ENCODE data around the gene RTN3.

Gene RTN3

GRCh38 chr11:63705526-63705925, 24.2 kb downstream of the RTN3 start:
- no peak overlapping the region for H3K9ac ChIP-seq (ENCODE audit: low read depth, low read length)
- TF ChIP-seq, protein P1, sequence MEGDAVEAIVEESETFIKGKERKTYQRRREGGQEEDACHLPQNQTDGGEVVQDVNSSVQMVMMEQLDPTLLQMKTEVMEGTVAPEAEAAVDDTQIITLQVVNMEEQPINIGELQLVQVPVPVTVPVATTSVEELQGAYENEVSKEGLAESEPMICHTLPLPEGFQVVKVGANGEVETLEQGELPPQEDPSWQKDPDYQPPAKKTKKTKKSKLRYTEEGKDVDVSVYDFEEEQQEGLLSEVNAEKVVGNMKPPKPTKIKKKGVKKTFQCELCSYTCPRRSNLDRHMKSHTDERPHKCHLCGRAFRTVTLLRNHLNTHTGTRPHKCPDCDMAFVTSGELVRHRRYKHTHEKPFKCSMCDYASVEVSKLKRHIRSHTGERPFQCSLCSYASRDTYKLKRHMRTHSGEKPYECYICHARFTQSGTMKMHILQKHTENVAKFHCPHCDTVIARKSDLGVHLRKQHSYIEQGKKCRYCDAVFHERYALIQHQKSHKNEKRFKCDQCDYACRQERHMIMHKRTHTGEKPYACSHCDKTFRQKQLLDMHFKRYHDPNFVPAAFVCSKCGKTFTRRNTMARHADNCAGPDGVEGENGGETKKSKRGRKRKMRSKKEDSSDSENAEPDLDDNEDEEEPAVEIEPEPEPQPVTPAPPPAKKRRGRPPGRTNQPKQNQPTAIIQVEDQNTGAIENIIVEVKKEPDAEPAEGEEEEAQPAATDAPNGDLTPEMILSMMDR (IDR thresholded peaks at IDR 0.05; ENCODE audit: borderline replicate concordance, extremely low read depth, low read length, poor library complexity, severe bottlenecking): no peak
- TF ChIP-seq EZH2 (IDR thresholded peaks at IDR 0.05; ENCODE audit: borderline replicate concordance, low read depth, low read length, severe bottlenecking): no peak
- H3K27ac ChIP-seq (ENCODE audit: low read length): no peak overlapping the region
- ATAC-seq (ENCODE audit: insufficient read depth, low read depth) (no peak), DNase-seq (no peak)
- no peaks in the 10 kb centered on the region for H3K36me3 ChIP-seq (ENCODE audit: insufficient read depth, low read length)
- peaks cover 96% of the 10 kb centered on the region for H3K79me2 ChIP-seq (ENCODE audit: insufficient read depth, low read length)
- no peaks in the 10 kb centered on the region for H3K4me1 ChIP-seq (ENCODE audit: insufficient read depth, low read length)
- no peak overlapping the region for H2AFZ ChIP-seq (ENCODE audit: low read depth, low read length)
- peaks cover 43% of the 10 kb centered on the region for H4K20me1 ChIP-seq (ENCODE audit: insufficient read depth, low read length)
- H3K4me3 ChIP-seq (ENCODE audit: low read depth in 1 of 2, low read length in 2 of 2): no peak overlapping the region
- no peaks in the 10 kb centered on the region for H3K27me3 ChIP-seq (ENCODE audit: insufficient read depth, low read length, poor library complexity)
- no peak overlapping the region for H3K4me2 ChIP-seq (ENCODE audit: insufficient read depth, low read length)
- H3K9me3 ChIP-seq (ENCODE audit: insufficient read depth, low read length, severe bottlenecking): no peaks in the 10 kb centered on the region

GRCh38 chr11:63708764-63709163, 27.5 kb downstream of the RTN3 start:
- TF ChIP-seq, protein P1 (IDR thresholded peaks at IDR 0.05; ENCODE audit: borderline replicate concordance, extremely low read depth, low read length, poor library complexity, severe bottlenecking): no peak
- no peak for TF ChIP-seq EZH2 (IDR thresholded peaks at IDR 0.05; ENCODE audit: borderline replicate concordance, low read depth, low read length, severe bottlenecking)
- no peak for ATAC-seq (ENCODE audit: insufficient read depth, low read depth)
- H4K20me1 ChIP-seq (ENCODE audit: insufficient read depth, low read length): peaks cover 55% of the 10 kb centered on the region

GRCh38 chr11:63709336-63709884, 28.1 kb downstream of the RTN3 start:
- TF ChIP-seq, protein P1 (IDR thresholded peaks at IDR 0.05; ENCODE audit: borderline replicate concordance, extremely low read depth, low read length, poor library complexity, severe bottlenecking): no peak
- TF ChIP-seq EZH2 (IDR thresholded peaks at IDR 0.05; ENCODE audit: borderline replicate concordance, low read depth, low read length, severe bottlenecking): no peak
- ATAC-seq (ENCODE audit: insufficient read depth, low read depth) (no peak), DNase-seq (no peak)
- no peak overlapping the region for H3K9ac ChIP-seq (ENCODE audit: low read depth, low read length)
- H3K79me2 ChIP-seq (ENCODE audit: insufficient read depth, low read length): peaks cover 99% of the 10 kb centered on the region
- no peak overlapping the region for H3K27ac ChIP-seq (ENCODE audit: low read length)
- H3K27me3 ChIP-seq (ENCODE audit: insufficient read depth, low read length, poor library complexity): no peaks in the 10 kb centered on the region
- no peak overlapping the region for H3K4me2 ChIP-seq (ENCODE audit: insufficient read depth, low read length)
- H3K4me3 ChIP-seq (ENCODE audit: low read depth in 1 of 2, low read length in 2 of 2): no peak overlapping the region
- no peaks in the 10 kb centered on the region for H3K4me1 ChIP-seq (ENCODE audit: insufficient read depth, low read length)
- no peaks in the 10 kb centered on the region for H3K9me3 ChIP-seq (ENCODE audit: insufficient read depth, low read length, severe bottlenecking)
- peaks cover 9% of the 10 kb centered on the region; the same call in 1 of the 2 replicates for H3K36me3 ChIP-seq (ENCODE audit: insufficient read depth, low read length)
- H4K20me1 ChIP-seq (ENCODE audit: insufficient read depth, low read length): peaks cover 55% of the 10 kb centered on the region
- no peak overlapping the region for H2AFZ ChIP-seq (ENCODE audit: low read depth, low read length)

More at GRCh38 chr11:63708764-63709163, 27.5 kb downstream of the RTN3 start:
- no peaks in the 10 kb centered on the region for H3K4me1 ChIP-seq (ENCODE audit: insufficient read depth, low read length)
- peaks cover 99% of the 10 kb centered on the region for H3K79me2 ChIP-seq (ENCODE audit: insufficient read depth, low read length)
- no peak overlapping the region for H3K9ac ChIP-seq (ENCODE audit: low read depth, low read length)
- no peak overlapping the region for H3K4me2 ChIP-seq (ENCODE audit: insufficient read depth, low read length)
- H3K9me3 ChIP-seq (ENCODE audit: insufficient read depth, low read length, severe bottlenecking): no peaks in the 10 kb centered on the region
- DNase-seq: no peak
- H3K36me3 ChIP-seq (ENCODE audit: insufficient read depth, low read length): peaks cover 9% of the 10 kb centered on the region; the same call in 1 of the 2 replicates
- no peak overlapping the region for H3K4me3 ChIP-seq (ENCODE audit: low read depth in 1 of 2, low read length in 2 of 2)
- no peak overlapping the region for H3K27ac ChIP-seq (ENCODE audit: low read length)
- H2AFZ ChIP-seq (ENCODE audit: low read depth, low read length): no peak overlapping the region
- no peaks in the 10 kb centered on the region for H3K27me3 ChIP-seq (ENCODE audit: insufficient read depth, low read length, poor library complexity)
